Epithelial cell of proximal tubule (primary cell): ENCODE data around the gene IQCK. TPM values are rescaled to one million over a fixed set of nuclear protein-coding genes. Genes with fewer than 3 reads are reported as not detected.

Source experiments
- DNase-seq: peaks from one replicate; pipeline ENCODE4 v3.0.0-alpha.2; 2011; ENCODE audit warnings: low read depth
- H3K4me3 ChIP-seq: 2 replicates; pipeline ENCODE4 v1.5.1; 2011; ENCODE audit warnings: low read depth, mild to moderate bottlenecking, low read length
- total RNA-seq: library from RNA; depleted of rRNA; stranded (reverse); fragments of >200 nt; gene quantifications from 2 replicates; pipeline ENCODE4 v1.2.3, GENCODE V29; 2015
- TF ChIP-seq, protein P1 (sequence below): conservative IDR thresholded peaks from 2 replicates; pipeline ENCODE4 v1.5.1; 2012; ENCODE audit warnings: low read depth, mild to moderate bottlenecking, low read length

Gene IQCK
- total RNA-seq, 1 donor from 2014 or later, result 10.0 TPM

DNA sequence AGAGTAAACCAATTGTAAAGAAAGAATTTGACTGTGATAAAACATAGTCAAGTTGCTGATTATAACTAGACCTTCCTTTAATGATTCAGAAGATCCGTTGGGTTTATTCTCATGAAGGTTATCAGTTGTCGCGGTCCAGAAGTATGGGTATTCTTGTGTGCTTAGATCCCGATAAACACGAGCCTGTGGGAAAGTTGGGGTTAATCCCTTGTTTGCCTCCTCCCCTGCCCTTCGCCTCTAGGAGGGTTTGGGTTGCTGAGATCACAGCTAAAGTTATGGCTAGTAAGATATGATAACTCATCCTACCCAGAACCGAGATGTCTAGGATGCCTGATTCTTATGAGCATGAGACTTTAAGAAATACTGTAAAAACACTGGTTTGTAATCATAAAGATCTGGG, 99.8 kb downstream of the IQCK start:
- H3K4me3 ChIP-seq, result no peak overlapping the region
- TF ChIP-seq, protein P1, sequence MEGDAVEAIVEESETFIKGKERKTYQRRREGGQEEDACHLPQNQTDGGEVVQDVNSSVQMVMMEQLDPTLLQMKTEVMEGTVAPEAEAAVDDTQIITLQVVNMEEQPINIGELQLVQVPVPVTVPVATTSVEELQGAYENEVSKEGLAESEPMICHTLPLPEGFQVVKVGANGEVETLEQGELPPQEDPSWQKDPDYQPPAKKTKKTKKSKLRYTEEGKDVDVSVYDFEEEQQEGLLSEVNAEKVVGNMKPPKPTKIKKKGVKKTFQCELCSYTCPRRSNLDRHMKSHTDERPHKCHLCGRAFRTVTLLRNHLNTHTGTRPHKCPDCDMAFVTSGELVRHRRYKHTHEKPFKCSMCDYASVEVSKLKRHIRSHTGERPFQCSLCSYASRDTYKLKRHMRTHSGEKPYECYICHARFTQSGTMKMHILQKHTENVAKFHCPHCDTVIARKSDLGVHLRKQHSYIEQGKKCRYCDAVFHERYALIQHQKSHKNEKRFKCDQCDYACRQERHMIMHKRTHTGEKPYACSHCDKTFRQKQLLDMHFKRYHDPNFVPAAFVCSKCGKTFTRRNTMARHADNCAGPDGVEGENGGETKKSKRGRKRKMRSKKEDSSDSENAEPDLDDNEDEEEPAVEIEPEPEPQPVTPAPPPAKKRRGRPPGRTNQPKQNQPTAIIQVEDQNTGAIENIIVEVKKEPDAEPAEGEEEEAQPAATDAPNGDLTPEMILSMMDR, result no peak
- no peak for DNase-seq

DNA sequence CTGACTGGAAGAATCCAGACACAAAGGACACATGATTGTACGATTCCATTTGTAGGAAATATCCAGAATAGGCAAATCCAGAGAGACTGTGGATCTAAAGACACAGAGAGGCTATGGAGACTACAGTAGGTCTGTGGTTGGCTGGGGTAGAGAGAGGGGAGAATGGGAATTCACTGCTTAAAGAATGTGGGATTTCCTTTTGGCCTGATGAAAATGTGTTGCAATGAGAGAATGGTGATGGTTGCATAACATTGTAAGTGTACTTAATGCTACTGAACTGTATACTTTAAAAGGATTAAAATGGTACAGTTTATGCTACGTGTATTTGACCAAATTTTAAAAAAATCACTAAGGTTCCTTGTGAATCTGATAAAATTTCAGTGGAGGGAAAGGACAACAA, 104.5 kb downstream of the IQCK start:
- TF ChIP-seq, protein P1, result no peak

DNA sequence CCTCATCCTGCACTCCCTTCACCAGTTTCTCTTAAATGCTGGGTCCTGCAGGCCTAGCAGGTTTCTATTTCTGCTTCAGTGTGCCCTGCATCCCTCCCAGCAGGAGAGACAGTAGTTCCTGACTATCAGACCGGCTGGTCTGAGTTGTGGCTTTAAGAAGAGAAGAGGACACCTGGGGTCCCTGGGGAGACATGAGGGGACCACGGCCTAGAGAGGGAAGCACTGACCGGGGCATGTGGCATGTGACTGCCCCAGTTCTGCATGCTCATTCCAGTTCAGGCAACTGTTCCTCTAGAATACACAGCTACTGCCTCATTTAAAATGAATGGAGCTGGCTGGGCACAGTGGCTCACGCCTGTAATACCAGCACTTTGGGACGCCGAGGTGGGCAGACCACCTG, 105.3 kb downstream of the IQCK start:
- no peak overlapping the region for H3K4me3 ChIP-seq
- no peak for DNase-seq
- TF ChIP-seq, protein P1, result no peak

More for the DNA sequence above, 104.5 kb downstream of the IQCK start:
- DNase-seq, result no peak
- H3K4me3 ChIP-seq, result no peak overlapping the region

DNA sequence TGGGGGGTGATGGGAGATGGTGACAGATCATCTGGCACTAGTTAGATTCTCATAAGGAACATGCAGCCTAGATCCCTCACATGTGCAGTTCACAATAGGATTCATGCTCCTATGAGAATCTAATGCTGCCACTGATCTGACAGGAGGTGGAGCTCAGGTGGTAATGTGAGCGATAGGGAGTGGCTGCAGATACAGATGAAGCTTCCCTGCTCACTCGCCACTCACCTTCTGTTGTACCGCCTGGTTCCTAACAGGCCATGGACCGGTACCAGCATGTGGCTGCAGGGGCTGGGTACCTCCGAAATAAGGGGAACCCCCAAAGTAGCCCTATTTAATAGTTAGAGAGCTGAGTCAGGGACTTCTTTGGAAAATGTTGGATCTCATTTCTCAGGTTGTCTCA, 106.1 kb downstream of the IQCK start:
- no peak for DNase-seq
- TF ChIP-seq, protein P1, result no peak
- H3K4me3 ChIP-seq, result no peak overlapping the region

DNA sequence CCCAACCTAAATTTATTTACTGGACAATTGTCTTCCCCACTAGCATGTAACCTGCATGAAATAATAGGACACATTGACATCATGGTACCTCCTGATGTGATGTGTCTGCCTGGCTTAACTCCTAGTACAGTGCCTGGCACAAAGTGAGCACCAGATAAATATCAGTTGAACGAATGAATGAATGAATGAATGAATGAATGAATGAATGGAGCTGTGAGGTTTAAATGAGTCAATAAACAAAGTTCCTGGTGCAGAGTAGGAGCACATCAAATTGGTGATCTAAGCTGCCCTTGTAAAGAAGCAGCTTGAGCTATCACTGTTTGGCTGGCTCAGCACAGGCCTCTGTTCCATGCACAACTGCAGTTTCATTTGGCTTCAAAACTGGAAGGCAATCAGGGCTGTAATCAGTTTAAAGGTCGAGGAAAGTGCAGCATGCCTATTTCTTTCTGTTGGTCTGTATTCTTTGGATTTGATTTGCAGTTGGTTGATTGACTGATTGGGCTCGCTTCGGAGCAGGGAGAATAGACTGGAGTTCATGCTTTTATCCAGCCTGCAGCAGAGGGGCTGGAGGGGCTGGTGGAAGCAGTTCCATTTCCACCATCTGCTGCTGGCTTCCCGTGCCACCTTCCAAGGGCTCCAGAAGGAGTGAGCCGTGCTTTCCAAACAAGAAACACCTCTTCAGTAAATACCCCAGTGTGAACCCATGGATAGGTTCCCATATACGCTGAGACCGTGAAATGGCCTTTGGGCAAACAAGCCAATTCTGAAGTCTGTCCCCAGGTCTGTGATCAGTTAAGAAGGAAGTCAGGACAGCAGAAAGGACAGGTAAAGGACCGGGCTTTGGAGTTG, 112.0 kb downstream of the IQCK start:
- H3K4me3 ChIP-seq, result no peak overlapping the region
- TF ChIP-seq, protein P1, result no peak

DNA sequence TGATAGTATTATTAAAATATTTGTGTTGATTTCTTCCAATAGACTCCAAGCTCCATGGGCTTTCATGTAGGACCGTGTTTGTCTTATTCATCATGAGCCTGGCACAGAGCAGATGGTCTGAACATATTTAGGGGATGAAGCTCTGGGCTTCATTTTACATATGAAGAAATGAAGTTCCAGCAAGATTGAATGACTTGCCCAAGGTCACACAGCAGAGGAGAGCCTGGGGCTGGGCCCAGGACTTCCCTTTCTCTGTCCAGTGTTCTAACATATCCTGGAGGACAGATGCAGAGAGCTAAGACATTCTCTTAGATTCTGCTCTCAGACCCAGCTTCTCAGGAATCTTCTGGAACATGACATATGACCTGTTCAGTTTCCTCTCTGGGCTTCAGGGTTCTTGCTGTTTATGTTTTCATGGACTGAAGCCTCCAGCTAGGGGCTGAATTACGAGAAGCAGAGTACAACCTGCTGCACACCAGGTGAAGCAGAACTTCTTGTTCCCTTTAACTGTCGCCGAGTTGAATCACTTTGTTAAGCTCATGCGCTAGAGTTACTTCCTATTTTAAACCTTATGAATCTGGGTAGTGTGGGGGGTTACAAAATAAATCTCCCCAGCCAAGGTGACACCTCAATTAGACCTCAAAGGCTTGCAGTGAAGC, 113.0 kb downstream of the IQCK start:
- TF ChIP-seq, protein P1, result no peak
- no peak overlapping the region for H3K4me3 ChIP-seq
- DNase-seq, result no peak

More for the DNA sequence above, 112.0 kb downstream of the IQCK start:
- no peak for DNase-seq
